ENCODE data around the gene KRT15. TPM values are rescaled to one million over a fixed set of nuclear protein-coding genes. Genes with fewer than 3 reads are reported as not detected.

KRT15 gene
- total and polyA plus RNA-seq, 9 of the 15 experiments (the other 6 are each of a cell fraction or from before 2014, with no cell fraction given) = 0.28 to 4.4 (median 0.56) TPM

GRCh38 chr17:41500131-41500911, 18.4 kb downstream of the KRT15 start (continued):
- peak; percentile 88 for TF ChIP-seq DPF2 (IDR thresholded peaks at IDR 0.05)
- 0 out of 2 replicates have a peak, but pooled peaks have one; percentile 27 for TF ChIP-seq POLR2AphosphoS5 (IDR thresholded peaks at IDR 0.05; ENCODE audit: control insufficient read depth, insufficient read depth, low read depth, low read length)
- TF ChIP-seq EP400 (IDR thresholded peaks at IDR 0.05) = no peak
- no peak for TF ChIP-seq ZNF444 (CRISPR knock-in tag; IDR thresholded peaks at IDR 0.05)
- peak; percentile 90 for TF ChIP-seq CTBP1 (IDR thresholded peaks at IDR 0.05; ENCODE audit: borderline replicate concordance)
- no peak for TF ChIP-seq NR2C1 (IDR thresholded peaks at IDR 0.05)
- 0 out of 2 replicates have a peak, but pooled peaks have one; percentile 17 for TF ChIP-seq NR2C1 (tag; IDR thresholded peaks at IDR 0.05)
- TF ChIP-seq KDM1A (IDR thresholded peaks at IDR 0.05) = peak; percentile 91
- TF ChIP-seq FOXA1 (IDR thresholded peaks at IDR 0.05; ENCODE audit: borderline replicate concordance) = no peak
- peak; percentile 13 for TF ChIP-seq NEUROD1 (IDR thresholded peaks at IDR 0.05; ENCODE audit: borderline replicate concordance, low read depth, low read length, partially characterized antibody)
- TF ChIP-seq SPI1 (IDR thresholded peaks at IDR 0.05; ENCODE audit: borderline replicate concordance, low read depth, low read length) = 0 out of 2 replicates have a peak, but pooled peaks have one; percentile 3
- TF ChIP-seq, protein P1, sequence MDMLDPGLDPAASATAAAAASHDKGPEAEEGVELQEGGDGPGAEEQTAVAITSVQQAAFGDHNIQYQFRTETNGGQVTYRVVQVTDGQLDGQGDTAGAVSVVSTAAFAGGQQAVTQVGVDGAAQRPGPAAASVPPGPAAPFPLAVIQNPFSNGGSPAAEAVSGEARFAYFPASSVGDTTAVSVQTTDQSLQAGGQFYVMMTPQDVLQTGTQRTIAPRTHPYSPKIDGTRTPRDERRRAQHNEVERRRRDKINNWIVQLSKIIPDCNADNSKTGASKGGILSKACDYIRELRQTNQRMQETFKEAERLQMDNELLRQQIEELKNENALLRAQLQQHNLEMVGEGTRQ (CRISPR knock-in tag; IDR thresholded peaks at IDR 0.05) = peak; percentile 32; the same call in 1 of the 2 replicates
- TF ChIP-seq, protein P2, sequence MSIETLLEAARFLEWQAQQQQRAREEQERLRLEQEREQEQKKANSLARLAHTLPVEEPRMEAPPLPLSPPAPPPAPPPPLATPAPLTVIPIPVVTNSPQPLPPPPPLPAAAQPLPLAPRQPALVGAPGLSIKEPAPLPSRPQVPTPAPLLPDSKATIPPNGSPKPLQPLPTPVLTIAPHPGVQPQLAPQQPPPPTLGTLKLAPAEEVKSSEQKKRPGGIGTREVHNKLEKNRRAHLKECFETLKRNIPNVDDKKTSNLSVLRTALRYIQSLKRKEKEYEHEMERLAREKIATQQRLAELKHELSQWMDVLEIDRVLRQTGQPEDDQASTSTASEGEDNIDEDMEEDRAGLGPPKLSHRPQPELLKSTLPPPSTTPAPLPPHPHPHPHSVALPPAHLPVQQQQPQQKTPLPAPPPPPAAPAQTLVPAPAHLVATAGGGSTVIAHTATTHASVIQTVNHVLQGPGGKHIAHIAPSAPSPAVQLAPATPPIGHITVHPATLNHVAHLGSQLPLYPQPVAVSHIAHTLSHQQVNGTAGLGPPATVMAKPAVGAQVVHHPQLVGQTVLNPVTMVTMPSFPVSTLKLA (conservative IDR thresholded peaks at IDR 0.05) = peak in 1 of 2 experiments; percentile 61; a peak in 1 of 4 replicates
- no peak for TF ChIP-seq ZFP91 (CRISPR knock-in tag; IDR thresholded peaks at IDR 0.05)
- 0 out of 2 replicates have a peak, but pooled peaks have one; percentile 5 for TF ChIP-seq ZKSCAN1 (IDR thresholded peaks at IDR 0.05; ENCODE audit: low read depth, low read length)
- peak; percentile 87 for TF ChIP-seq CBFA2T3 (IDR thresholded peaks at IDR 0.05)
- no peak for TF ChIP-seq MITF (IDR thresholded peaks at IDR 0.05)
- TF ChIP-seq ARID1B (IDR thresholded peaks at IDR 0.05) = peak; percentile 85
- TF ChIP-seq ZNF395 (CRISPR knock-in tag; IDR thresholded peaks at IDR 0.05) = 0 out of 2 replicates have a peak, but pooled peaks have one; percentile 48
- TF ChIP-seq SIN3A (IDR thresholded peaks at IDR 0.05; ENCODE audit: borderline replicate concordance in 2 of 2, control insufficient read depth in 1 of 2, low read depth in 2 of 2, low read length in 2 of 2) = peak in 1 of 2 experiments; percentile 24; a peak in 1 of 4 replicates
- peak; percentile 63 for TF ChIP-seq POLR2B (IDR thresholded peaks at IDR 0.05; ENCODE audit: low read depth, partially characterized antibody)
